ENCODE data around the gene PLXNA4.

GRCh38 chr7:132220060-132220459, 356.2 kb downstream of the PLXNA4 start:
- TF ChIP-seq CTCF (IDR thresholded peaks at IDR 0.05; ENCODE audit: insufficient read depth, low read length): no peak
- no peak for TF ChIP-seq REST (IDR thresholded peaks at IDR 0.05; ENCODE audit: insufficient replicate concordance, low read depth)
- TF ChIP-seq POLR2AphosphoS5 (IDR thresholded peaks at IDR 0.05; ENCODE audit: low read depth): no peak
- no peak for TF ChIP-seq GABPA (IDR thresholded peaks at IDR 0.05; ENCODE audit: low read depth)
- no peak for TF ChIP-seq SPI1 (IDR thresholded peaks at IDR 0.05; ENCODE audit: borderline replicate concordance, low read depth)
